BJ (cell line): ENCODE measurements around the gene PEDS1. TPM values are rescaled to one million over a fixed set of nuclear protein-coding genes. Genes with fewer than 3 reads are reported as not detected.

Experiments used
- CTCF ChIA-PET: fragments of 350-600 bp; formaldehyde crosslinking; extraction: SDS; loops from one replicate; lab custom pipeline; 2021; ENCODE audit warnings: antibody characterized with exemption, inconsistent platforms; lab: Yijun Ruan, JAX
- POLR2A ChIA-PET: fragments of 300-600 bp; sonication (Branson Sonifier 250); formaldehyde crosslinking; extraction: SDS; loops from one replicate; lab custom pipeline; 2021; ENCODE audit warnings: antibody characterized with exemption; lab: Charles Lee
- DNase-seq: peaks from one replicate; pipeline ENCODE4 v3.0.0-alpha.2; 2011; ENCODE audit warnings: low read depth
- H3K27me3 ChIP-seq: 2 replicates; pipeline ENCODE4 v1.6.0; 2011; ENCODE audit warnings: low read length; ENCODE audit not compliant: control insufficient read depth, insufficient read depth
- H3K36me3 ChIP-seq: 2 replicates; pipeline ENCODE4 v1.5.1; 2011; ENCODE audit warnings: low read length; ENCODE audit not compliant: control insufficient read depth, insufficient read depth
- H3K4me3 ChIP-seq: 2 replicates; pipeline ENCODE4 v1.5.1; 2011; ENCODE audit warnings: low read depth, mild to moderate bottlenecking, control low read depth, low read length
- CTCF ChIP-seq: IDR thresholded peaks from 2 replicates; pipeline ENCODE4 v1.5.1; 2011; ENCODE audit warnings: low read depth, mild to moderate bottlenecking, control low read depth, inconsistent platforms, low read length, moderate library complexity; ENCODE audit not compliant: insufficient read depth
- polyA plus RNA-seq: library from polyadenylated mRNA; depleted of rRNA; stranded (reverse); fragments of >200 nt; gene quantifications from 2 replicates; pipeline ENCODE4 v1.2.3, GENCODE V29; 2011

The PEDS1 gene
- polyA plus RNA-seq, 1 experiment = 52.3 TPM

DNA sequence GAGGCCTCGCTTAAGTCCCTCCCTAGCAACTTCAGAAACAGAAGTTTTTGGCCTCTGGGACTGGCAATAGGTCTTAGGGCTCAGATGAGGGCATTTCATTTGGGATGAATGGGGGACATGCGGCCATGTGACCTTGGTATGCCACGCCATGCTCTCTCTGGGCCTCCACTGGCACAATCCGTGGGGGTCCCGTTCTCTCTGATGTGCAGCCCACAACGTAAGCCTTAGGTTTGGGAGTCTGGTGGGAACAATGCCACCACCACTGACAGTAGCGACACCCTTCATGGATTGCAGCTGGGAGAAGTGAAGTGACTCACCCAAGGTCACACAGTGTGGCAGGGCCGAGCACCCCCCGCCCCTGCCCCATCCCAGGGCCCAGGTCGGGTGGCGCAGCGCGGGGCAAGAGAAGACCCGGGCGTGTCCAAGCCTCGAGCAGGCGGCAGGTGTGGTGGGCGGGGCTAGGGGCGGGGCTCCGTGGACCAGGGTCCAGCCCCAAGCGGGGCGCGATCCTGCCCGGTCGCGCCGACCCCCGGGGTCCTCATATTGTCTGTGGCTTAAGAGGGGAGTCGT lies 36.2 kb upstream of the PEDS1 start:
- no peak for DNase-seq
- CTCF ChIA-PET = interaction anchor here (0.5 to 8.9 kb wide), 9 partner anchors 9 to 286 kb away, joined by 3 to 195 read pairs (median 4); no protein-coding TSS in a partner anchor
- Histone ChIP-seq H3K27me3 (no peaks in the 10 kb centered on the region), H3K36me3 (peaks cover 17% of the 10 kb centered on the region), H3K4me3 (no peak overlapping the region)
- POLR2A ChIA-PET = no interaction called here
- no peak for TF ChIP-seq CTCF

- H3K27me3 ChIP-seq = no peaks in the 10 kb centered on the region
- no peak overlapping the region for H3K4me3 ChIP-seq
- H3K36me3 ChIP-seq = peaks cover 10% of the 10 kb centered on the region
- ChIA-PET CTCF (interaction anchor here (0.7 to 8.9 kb wide), 13 partner anchors 8 to 390 kb away, joined by 3 to 195 read pairs (median 4); no protein-coding TSS in a partner anchor), POLR2A (no interaction called here)
- no peak for TF ChIP-seq CTCF
- no peak for DNase-seq
These were observed 35.6 kb upstream of the PEDS1 start for GRCh38 chr20:50188879-50189680.

DNA sequence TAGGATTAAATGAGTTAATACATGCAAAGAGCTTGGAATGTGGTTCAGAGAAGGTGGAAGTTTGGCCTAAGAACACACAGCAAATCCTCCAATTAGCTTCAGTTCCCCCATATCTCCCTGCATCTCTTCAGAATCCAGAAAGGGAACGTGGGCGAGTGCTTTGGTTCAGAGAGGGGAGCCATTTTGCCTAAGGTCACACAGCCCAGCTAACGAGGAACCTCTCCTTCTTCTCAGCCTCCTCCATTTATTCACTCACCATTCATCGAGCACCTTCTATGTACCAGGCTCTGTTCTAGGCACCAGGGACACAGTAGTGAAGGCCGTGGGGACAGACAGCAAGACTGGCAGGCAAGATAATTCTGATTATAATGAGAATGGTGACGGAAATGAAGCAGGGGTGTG lies 34.8 kb upstream of the PEDS1 start:
- ChIA-PET CTCF (interaction anchor here (0.7 to 8.9 kb wide), 14 partner anchors 10 to 391 kb away, joined by 3 to 195 read pairs (median 4); no protein-coding TSS in a partner anchor), POLR2A (no interaction called here)
- no peaks in the 10 kb centered on the region for H3K27me3 ChIP-seq
- peaks cover 5% of the 10 kb centered on the region for H3K36me3 ChIP-seq
- no peak for TF ChIP-seq CTCF
- no peak overlapping the region for H3K4me3 ChIP-seq
- DNase-seq = no peak

- Histone ChIP-seq H3K36me3 (peaks cover 2% of the 10 kb centered on the region), H3K4me3 (no peak overlapping the region), H3K27me3 (no peaks in the 10 kb centered on the region)
- DNase-seq = no peak
- POLR2A ChIA-PET = no interaction called here
- CTCF ChIA-PET = interaction anchor here (0.6 to 8.9 kb wide), 19 partner anchors 10 to 790 kb away, joined by 3 to 195 read pairs (median 3); no protein-coding TSS in a partner anchor
- no peak for TF ChIP-seq CTCF
These were observed 34.0 kb upstream of the PEDS1 start for GRCh38 chr20:50187403-50188051.

DNA sequence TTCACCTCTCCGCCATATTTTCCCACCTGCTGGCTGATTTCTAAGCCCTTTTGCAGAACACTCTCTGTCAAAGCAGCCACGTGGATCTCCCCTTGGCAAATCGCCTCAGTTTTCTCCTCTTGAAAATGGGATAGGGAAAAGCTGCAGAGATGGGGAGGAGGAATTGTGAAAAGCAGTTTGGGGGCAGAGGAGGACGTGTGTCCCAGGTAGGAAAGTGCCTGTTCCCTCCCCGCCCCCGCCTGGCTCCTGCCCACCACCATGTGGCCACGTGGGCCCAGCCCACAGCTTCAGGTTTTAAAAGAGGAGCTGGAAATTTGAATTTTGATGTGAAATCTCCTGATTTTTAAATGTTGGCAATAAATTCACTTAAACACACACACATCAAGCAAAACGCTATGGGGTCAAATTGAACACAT lies 33.5 kb upstream of the PEDS1 start:
- no peak for DNase-seq
- no peaks in the 10 kb centered on the region for H3K27me3 ChIP-seq
- TF ChIP-seq CTCF = no peak
- CTCF ChIA-PET = interaction anchor here (0.7 to 8.9 kb wide), 14 partner anchors 9 to 790 kb away, joined by 3 to 195 read pairs (median 3); no protein-coding TSS in a partner anchor
- H3K4me3 ChIP-seq = no peak overlapping the region
- POLR2A ChIA-PET = no interaction called here
- H3K36me3 ChIP-seq = peaks cover 2% of the 10 kb centered on the region
